ENCODE measurements around the gene SLC38A6. TPM values are rescaled to one million over a fixed set of nuclear protein-coding genes. Genes with fewer than 3 reads are reported as not detected.

The SLC38A6 gene
- total and polyA plus RNA-seq, 2 of the 13 experiments (the other 11 are each of a cell fraction or from before 2014, with no cell fraction given) = 6.9 to 22.1 TPM

DNA sequence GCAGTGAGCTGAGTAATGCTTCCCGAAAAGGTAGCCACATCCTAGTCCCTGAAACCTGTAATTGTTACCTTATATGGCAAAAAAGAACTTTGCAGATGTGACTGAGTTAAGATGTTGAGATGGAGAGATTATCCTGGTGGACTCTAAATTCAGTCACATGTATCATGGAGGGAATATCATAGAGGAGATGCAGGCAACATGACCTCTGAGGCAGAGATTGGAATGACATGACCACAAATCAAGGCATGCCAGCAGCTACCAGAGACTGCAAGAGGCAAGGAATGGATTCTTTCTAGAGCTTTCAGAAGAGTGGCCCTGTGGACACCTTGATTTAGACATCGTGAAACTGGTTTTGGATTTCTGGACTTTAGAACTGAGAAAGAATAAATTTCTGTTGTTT is 18.5 kb downstream of the SLC38A6 start:
- Histone ChIP-seq H3K9ac (ENCODE audit: insufficient read depth, low read depth, low read length) (no peak overlapping the region), H3K79me2 (ENCODE audit: insufficient read depth, low read length) (no peaks in the 10 kb centered on the region), H3K27me3 (ENCODE audit: control insufficient read depth in 1 of 2, insufficient read depth in 2 of 2, low read length in 2 of 2) (no peaks in the 10 kb centered on the region), H3K4me3 (replicated peaks in 1 of 3; ENCODE audit: insufficient read depth in 1 of 3, low read depth in 2 of 3, low read length in 3 of 3) (no peak overlapping the region), H2AFZ (ENCODE audit: low read length) (no peak overlapping the region), H3K4me2 (ENCODE audit: low read depth, low read length) (no peak overlapping the region), H3K4me1 (ENCODE audit: insufficient read depth, low read length) (no peaks in the 10 kb centered on the region), H3K9me3 (ENCODE audit: low read length) (no peaks in the 10 kb centered on the region), H4K20me1 (ENCODE audit: insufficient read depth, low read length) (no peaks in the 10 kb centered on the region), H3K36me3 (replicated peaks in 1 of 2; ENCODE audit: control insufficient read depth in 1 of 2, insufficient read depth in 2 of 2, low read length in 2 of 2) (0 out of 5 replicates have a peak, but pooled peaks cover 0 to 5% of the 10 kb centered on the region in 2 experiments), H3K27ac (ENCODE audit: extremely low read length, insufficient read depth, low read length) (no peak overlapping the region)
- no peak for FAIRE-seq
- 100% methylated on average over 2 of the region's 2 CpGs for WGBS (ENCODE audit: low lambda C conversion rate)
- POLR2A ChIA-PET = no interaction called here
- in situ Hi-C loops (cut with HindIII; ENCODE audit: extremely low pct_ligation_motif_present, low pct_unique_long_range_greater_than_20kb) (no loop called here), intact Hi-C loops (cut with micrococcal nuclease; ENCODE audit: unreplicated experiment) (no loop called here)
- no TSS peak for BruUV-seq (replicated peaks)
- TF ChIP-seq ZBTB8A (CRISPR knock-in tag; IDR thresholded peaks at IDR 0.05; ENCODE audit: borderline replicate concordance, low read depth) = no peak
- TF ChIP-seq ZNF7 (CRISPR knock-in tag; IDR thresholded peaks at IDR 0.05) = no peak
- TF ChIP-seq ZNF136 (CRISPR knock-in tag; IDR thresholded peaks at IDR 0.05; ENCODE audit: low read depth) = no peak
- no peak for TF ChIP-seq ZNF17 (CRISPR knock-in tag; IDR thresholded peaks at IDR 0.05)
- TF ChIP-seq ZFP36 (IDR thresholded peaks at IDR 0.05; ENCODE audit: borderline replicate concordance, low read depth, low read length, partially characterized antibody) = no peak
- no peak for DNase-seq (ENCODE audit: low spot score)
- CTCF ChIA-PET (ENCODE audit: low intra/inter-chr PET ratio, low total read pairs) = no interaction called here
- ATAC-seq = no peak

DNA sequence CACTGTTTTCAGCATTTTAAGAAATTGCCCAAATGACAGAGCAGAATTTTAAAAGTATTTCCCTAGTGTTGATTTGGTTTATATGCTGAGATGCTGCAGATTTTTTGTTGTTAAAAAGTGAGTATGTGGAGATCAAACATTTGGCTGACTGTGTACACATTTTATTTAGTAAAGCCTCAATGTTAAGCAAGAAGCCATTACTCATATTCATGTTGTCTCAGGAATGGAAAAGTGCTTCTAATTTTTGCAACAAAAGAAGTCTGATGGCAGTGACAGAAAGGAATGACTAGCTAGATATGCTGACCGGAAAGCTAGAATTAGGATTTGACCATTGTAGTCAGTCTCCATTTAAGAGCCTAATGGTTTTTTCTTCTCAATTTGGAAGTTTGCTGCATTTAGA is 22.5 kb downstream of the SLC38A6 start:
- H3K9me3 ChIP-seq (ENCODE audit: low read length) = no peaks in the 10 kb centered on the region
- CTCF ChIA-PET (ENCODE audit: low intra/inter-chr PET ratio, low total read pairs) = no interaction called here
- H3K79me2 ChIP-seq (ENCODE audit: insufficient read depth, low read length) = no peaks in the 10 kb centered on the region
- POLR2A ChIA-PET = no interaction called here
- TF ChIP-seq STAG1 (CRISPR knock-in tag; IDR thresholded peaks at IDR 0.05) (no peak), ZNF484 (CRISPR knock-in tag; IDR thresholded peaks at IDR 0.05; ENCODE audit: borderline replicate concordance, low read depth) (no peak), ZFP62 (CRISPR knock-in tag; IDR thresholded peaks at IDR 0.05) (no peak), ARNT (IDR thresholded peaks at IDR 0.05) (no peak), ZSCAN25 (CRISPR knock-in tag; IDR thresholded peaks at IDR 0.05) (no peak)
- TF ChIP-seq, protein P1, sequence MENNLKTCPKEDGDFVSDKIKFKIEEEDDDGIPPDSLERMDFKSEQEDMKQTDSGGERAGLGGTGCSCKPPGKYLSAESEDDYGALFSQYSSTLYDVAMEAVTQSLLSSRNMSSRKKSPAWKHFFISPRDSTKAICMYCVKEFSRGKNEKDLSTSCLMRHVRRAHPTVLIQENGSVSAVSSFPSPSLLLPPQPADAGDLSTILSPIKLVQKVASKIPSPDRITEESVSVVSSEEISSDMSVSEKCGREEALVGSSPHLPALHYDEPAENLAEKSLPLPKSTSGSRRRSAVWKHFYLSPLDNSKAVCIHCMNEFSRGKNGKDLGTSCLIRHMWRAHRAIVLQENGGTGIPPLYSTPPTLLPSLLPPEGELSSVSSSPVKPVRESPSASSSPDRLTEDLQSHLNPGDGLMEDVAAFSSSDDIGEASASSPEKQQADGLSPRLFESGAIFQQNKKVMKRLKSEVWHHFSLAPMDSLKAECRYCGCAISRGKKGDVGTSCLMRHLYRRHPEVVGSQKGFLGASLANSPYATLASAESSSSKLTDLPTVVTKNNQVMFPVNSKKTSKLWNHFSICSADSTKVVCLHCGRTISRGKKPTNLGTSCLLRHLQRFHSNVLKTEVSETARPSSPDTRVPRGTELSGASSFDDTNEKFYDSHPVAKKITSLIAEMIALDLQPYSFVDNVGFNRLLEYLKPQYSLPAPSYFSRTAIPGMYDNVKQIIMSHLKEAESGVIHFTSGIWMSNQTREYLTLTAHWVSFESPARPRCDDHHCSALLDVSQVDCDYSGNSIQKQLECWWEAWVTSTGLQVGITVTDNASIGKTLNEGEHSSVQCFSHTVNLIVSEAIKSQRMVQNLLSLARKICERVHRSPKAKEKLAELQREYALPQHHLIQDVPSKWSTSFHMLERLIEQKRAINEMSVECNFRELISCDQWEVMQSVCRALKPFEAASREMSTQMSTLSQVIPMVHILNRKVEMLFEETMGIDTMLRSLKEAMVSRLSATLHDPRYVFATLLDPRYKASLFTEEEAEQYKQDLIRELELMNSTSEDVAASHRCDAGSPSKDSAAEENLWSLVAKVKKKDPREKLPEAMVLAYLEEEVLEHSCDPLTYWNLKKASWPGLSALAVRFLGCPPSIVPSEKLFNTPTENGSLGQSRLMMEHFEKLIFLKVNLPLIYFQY (CRISPR knock-in tag; IDR thresholded peaks at IDR 0.05; ENCODE audit: borderline replicate concordance) = no peak
- TF ChIP-seq, protein P2, sequence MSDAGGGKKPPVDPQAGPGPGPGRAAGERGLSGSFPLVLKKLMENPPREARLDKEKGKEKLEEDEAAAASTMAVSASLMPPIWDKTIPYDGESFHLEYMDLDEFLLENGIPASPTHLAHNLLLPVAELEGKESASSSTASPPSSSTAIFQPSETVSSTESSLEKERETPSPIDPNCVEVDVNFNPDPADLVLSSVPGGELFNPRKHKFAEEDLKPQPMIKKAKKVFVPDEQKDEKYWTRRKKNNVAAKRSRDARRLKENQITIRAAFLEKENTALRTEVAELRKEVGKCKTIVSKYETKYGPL (CRISPR knock-in tag; IDR thresholded peaks at IDR 0.05) = no peak
- TF ChIP-seq, protein P3, sequence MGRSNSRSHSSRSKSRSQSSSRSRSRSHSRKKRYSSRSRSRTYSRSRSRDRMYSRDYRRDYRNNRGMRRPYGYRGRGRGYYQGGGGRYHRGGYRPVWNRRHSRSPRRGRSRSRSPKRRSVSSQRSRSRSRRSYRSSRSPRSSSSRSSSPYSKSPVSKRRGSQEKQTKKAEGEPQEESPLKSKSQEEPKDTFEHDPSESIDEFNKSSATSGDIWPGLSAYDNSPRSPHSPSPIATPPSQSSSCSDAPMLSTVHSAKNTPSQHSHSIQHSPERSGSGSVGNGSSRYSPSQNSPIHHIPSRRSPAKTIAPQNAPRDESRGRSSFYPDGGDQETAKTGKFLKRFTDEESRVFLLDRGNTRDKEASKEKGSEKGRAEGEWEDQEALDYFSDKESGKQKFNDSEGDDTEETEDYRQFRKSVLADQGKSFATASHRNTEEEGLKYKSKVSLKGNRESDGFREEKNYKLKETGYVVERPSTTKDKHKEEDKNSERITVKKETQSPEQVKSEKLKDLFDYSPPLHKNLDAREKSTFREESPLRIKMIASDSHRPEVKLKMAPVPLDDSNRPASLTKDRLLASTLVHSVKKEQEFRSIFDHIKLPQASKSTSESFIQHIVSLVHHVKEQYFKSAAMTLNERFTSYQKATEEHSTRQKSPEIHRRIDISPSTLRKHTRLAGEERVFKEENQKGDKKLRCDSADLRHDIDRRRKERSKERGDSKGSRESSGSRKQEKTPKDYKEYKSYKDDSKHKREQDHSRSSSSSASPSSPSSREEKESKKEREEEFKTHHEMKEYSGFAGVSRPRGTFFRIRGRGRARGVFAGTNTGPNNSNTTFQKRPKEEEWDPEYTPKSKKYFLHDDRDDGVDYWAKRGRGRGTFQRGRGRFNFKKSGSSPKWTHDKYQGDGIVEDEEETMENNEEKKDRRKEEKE (IDR thresholded peaks at IDR 0.05) = no peak
- in situ Hi-C loops (cut with HindIII; ENCODE audit: extremely low pct_ligation_motif_present, low pct_unique_long_range_greater_than_20kb) (no loop called here), intact Hi-C loops (cut with micrococcal nuclease; ENCODE audit: unreplicated experiment) (no loop called here)
- DNase-seq (ENCODE audit: low spot score) (no peak), FAIRE-seq (no peak), ATAC-seq (no peak)
- no peak overlapping the region for H3K4me3 ChIP-seq (replicated peaks in 1 of 3; ENCODE audit: insufficient read depth in 1 of 3, low read depth in 2 of 3, low read length in 3 of 3)
- H3K27me3 ChIP-seq (ENCODE audit: control insufficient read depth in 1 of 2, insufficient read depth in 2 of 2, low read length in 2 of 2) = no peaks in the 10 kb centered on the region
- no peaks in the 10 kb centered on the region for H3K4me1 ChIP-seq (ENCODE audit: insufficient read depth, low read length)
- no peak overlapping the region for H2AFZ ChIP-seq (ENCODE audit: low read length)
- 0 out of 5 replicates have a peak, but pooled peaks cover 0 to under 1% of the 10 kb centered on the region in 2 experiments for H3K36me3 ChIP-seq (replicated peaks in 1 of 2; ENCODE audit: control insufficient read depth in 1 of 2, insufficient read depth in 2 of 2, low read length in 2 of 2)
- H3K27ac ChIP-seq (ENCODE audit: extremely low read length, insufficient read depth, low read length) = no peak overlapping the region
- 96% methylated on average over 1 of the region's 1 CpG for WGBS (ENCODE audit: low lambda C conversion rate)
- no peak overlapping the region for H3K9ac ChIP-seq (ENCODE audit: insufficient read depth, low read depth, low read length)
- no TSS peak for BruUV-seq (replicated peaks)
- no peaks in the 10 kb centered on the region for H4K20me1 ChIP-seq (ENCODE audit: insufficient read depth, low read length)
- H3K4me2 ChIP-seq (ENCODE audit: low read depth, low read length) = no peak overlapping the region

All from HepG2 (cell line).